GM15510 (cell line): Measurements from ENCODE around the gene EMC9.
A peak's percentile ranks its signal among the peaks of the same experiment; 100 is the strongest.

ENCODE experiments used
- POLR2A ChIP-seq: IDR thresholded peaks from 3 replicates; pipeline ENCODE4 v1.6.1; 2011; ENCODE audit warnings: borderline replicate concordance; ENCODE audit not compliant: insufficient read length; ENCODE audit errors: extremely low read depth

EMC9 gene

GRCh38 chr14:24164518-24164991 lies 23.2 kb upstream of the EMC9 start:
- TF ChIP-seq POLR2A, result no peak

DNA sequence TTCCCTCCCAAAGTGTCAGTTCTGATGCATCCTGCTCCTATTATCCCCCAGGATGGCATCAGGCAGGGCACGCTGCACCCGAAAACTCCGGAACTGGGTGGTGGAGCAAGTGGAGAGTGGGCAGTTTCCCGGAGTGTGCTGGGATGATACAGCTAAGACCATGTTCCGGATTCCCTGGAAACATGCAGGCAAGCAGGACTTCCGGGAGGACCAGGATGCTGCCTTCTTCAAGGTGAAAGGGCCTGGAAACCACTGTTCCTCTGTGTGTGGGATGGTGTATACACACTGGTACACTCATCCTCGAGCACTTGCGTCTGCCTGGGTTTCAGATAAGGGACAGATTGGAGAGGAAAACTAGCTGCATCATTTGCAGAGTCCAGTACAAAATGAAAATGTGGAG lies 20.7 kb upstream of the EMC9 start:
- no peak for TF ChIP-seq POLR2A

DNA sequence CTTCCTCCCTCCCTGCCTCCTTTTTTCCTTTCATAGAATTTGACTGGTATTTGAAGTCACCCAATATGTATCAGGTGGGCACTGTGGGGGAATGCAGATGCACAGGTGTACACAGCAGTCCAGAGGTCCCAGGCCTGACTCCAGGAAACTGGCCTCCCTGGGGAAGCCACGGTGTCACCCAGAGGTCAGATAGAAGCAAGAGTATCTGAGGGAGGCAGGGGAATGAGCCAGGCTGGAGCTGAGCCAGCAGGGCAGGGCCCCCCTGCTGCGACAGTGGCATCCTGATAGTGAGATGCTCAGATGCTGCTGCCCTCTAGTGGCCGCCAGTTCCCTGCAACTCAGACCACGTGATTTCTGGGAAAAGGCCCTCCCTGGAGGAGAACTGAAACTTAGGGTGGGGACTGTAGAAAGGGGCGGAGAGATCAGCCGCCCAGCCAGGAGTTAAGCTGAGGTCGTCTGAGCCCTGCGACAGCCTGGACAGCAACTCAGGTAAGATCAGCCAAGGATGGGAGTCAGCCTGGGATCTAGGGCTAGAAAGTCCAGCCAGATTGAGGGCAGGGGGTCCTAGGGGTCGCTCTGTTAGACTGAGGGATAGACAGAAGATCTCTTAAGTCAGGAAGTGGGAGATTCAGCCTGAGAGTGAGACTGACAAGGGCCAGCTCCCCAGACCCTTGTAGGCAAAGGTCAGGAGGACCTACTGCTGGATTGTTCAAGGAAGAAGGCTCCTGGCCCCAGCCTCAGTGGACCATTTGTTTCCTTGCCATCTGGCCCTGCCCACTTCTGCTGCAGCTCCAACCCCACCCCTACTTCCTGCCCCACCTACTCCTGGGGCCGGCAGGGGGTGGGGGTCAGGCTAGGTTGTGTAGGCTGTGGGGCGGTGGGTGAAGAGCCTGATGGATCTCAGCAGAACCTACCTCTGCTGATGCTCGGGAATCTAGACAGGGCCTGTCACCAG lies 19.7 kb upstream of the EMC9 start, which contains the start of gene IRF9:
Gene IRF9, plus strand, starts transcription at position 416 of the 955 bp plus-strand sequence. CDS start 880 bp downstream, outside the sequence.
- peak; percentile 92 for TF ChIP-seq POLR2A

DNA sequence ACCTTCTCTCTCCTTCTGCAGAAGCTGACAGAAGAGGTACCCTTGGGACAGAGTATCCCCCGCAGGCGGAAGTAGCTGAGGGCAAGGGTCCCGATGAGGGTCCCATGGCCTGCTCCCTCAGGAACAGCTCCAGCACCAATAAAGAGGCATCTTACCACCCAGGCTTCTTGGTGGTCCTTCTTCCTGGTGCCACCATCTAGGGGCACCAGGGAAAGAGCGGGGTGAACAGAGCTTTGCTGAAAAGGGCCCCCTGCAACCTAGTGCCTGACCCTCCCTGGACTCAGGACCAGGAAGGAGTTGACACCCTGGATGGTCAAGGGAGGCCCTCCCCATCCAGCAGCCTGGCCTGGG lies 19.1 kb upstream of the EMC9 start:
- no peak for TF ChIP-seq POLR2A

DNA sequence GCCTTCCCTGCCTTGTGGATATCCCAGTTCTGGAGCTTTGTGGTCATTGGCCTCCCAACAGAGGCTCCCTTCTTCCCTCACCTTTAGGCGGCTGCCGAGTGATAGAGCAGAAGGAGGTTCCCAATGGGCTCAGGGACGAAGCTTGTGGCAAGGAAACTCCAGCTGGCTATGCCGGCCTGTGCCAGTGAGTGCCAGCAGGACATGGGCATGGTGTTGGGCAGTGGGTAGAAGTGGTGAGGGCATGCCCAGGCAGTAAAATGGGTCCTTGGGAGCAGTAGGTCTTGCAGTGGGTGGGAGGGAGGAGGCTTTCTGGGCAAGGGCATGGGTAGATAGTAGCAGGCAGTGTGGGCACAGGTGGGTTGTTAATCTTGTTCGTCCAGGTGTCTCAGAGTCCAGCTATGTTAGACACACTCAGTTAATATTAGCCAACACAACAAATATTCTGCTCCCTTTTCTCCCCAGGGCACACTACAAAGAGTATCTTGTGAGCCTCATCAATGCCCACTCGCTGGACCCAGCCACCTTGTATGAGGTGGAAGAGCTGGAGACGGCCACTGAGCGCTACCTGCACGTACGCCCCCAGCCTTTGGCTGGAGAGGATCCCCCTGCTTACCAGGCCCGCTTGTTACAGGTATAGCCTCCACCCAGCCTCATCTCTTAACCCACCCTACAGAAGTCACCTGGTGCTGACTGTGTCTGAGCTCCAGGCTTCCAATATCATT lies 18.5 kb upstream of the EMC9 start:
- peak; percentile 22 for TF ChIP-seq POLR2A

- TF ChIP-seq POLR2A, result no peak
Observed at GRCh38 chr14:24157331-24157730, 15.9 kb upstream of the EMC9 start.

DNA sequence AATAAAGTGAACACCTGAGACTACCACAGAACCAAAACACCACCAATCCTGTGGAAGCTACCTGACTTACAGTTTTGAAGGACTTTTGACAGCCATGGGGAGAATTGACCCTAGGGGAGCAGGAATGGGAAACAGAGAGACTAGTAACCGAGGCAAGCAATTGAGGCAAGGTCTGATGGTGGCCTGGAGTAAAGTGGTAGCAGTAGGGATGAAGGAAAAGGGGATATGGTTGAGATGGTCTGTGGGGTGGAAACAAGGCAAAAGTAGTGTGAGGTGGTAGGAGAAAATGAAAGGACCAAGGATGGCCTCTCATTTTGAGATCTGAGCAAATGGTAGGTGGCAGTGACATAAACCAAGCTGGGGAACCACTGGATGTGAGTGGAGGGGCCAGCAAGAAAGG lies 15.4 kb upstream of the EMC9 start:
- no peak for TF ChIP-seq POLR2A

DNA sequence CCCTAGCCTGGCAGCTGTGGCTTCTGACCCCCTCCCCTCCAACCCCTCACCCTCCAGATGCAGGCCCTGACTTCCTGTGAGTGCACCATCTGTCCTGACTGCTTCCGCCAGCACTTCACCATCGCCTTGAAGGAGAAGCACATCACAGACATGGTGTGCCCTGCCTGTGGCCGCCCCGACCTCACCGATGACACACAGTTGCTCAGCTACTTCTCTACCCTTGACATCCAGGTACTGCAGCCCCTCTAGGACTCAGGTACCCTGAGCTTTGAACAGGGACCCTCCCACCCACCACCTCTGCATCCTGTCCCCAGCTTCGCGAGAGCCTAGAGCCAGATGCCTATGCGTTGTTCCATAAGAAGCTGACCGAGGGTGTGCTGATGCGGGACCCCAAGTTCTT lies 13.7 kb upstream of the EMC9 start:
- no peak for TF ChIP-seq POLR2A

DNA sequence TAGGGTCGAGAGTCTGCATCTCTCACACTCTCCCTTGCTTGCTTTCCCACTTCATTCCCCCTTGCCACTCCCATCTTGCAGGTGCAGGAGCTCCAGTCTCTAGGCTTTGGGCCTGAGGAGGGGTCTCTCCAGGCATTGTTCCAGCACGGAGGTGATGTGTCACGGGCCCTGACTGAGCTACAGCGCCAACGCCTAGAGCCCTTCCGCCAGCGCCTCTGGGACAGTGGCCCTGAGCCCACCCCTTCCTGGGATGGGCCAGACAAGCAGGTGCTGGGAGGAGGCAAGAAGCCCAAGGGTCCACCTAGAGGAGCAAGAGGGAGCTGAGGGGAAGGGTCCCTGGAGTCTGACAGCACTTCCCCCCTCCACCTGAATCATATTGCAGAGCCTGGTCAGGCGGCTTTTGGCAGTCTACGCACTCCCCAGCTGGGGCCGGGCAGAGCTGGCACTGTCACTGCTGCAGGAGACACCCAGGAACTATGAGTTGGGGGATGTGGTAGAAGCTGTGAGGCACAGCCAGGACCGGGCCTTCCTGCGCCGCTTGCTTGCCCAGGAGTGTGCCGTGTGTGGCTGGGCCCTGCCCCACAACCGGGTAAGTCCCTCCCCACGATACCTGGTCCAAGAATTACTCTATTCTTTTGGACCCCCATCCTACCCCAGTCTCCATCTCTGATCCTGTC lies 10.2 kb upstream of the EMC9 start:
- no peak for TF ChIP-seq POLR2A

DNA sequence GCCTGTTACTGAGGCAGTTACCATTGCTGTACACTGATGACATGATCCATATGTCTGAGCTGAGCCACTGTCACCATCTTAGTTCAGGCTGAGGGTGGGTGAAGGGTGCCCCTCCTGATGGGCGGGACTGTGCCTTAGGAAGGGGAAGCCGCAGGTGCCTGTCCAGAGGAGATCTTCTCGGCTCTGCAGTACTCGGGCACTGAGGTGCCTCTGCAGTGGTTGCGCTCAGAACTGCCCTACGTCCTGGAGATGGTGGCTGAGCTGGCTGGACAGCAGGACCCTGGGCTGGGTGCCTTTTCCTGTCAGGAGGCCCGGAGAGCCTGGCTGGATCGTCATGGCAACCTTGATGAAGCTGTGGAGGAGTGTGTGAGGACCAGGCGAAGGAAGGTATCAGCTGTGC lies 9.6 kb upstream of the EMC9 start:
- no peak for TF ChIP-seq POLR2A

DNA sequence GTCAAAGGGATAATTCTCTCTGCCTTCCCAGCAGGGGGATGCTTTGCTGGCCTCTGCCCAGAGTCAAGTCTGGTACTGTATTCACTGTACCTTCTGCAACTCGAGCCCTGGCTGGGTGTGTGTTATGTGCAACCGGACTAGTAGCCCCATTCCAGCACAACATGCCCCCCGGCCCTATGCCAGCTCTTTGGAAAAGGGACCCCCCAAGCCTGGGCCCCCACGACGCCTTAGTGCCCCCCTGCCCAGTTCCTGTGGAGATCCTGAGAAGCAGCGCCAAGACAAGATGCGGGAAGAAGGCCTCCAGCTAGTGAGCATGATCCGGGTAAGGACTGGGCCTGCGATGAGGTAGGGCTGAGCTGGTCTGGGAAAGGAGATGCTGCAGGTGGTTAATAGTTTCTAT lies 9.2 kb upstream of the EMC9 start:
- no peak for TF ChIP-seq POLR2A

- no peak for TF ChIP-seq POLR2A
Observed at GRCh38 chr14:24150061-24150460, 8.7 kb upstream of the EMC9 start.

DNA sequence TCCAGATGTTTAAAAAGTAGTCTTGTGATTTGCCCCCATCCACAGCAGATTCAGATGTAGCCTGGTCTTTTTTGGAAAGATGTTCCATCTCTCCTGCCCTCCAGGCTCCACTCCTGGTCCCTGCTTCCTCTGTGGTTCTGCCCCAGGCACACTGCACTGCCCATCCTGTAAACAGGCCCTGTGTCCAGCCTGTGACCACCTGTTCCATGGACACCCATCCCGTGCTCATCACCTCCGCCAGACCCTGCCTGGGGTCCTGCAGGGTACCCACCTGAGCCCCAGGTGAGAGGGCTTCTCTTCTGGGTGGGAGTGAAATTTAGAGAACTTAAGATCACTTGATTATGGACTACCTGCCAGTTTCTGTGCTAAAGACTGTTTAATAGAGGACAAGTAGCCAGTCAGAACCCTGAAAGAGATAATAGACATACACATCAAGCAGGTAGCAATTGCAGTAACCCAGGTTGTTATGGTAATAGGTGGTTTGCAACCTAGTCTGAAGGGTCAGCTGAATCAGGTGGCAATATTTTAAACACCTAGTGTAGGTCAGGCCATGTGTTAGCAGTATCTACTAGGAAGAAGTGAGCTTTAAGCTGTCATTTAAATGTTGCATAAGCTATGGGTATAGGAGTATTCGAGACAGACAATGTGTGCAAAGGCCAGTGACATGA lies 8.0 kb upstream of the EMC9 start:
- TF ChIP-seq POLR2A, result no peak

GRCh38 chr14:24147761-24148428 lies 6.5 kb upstream of the EMC9 start:
- no peak for TF ChIP-seq POLR2A
